Chondrocyte (in vitro differentiated cells): ENCODE measurements around the gene GDF3. TPM values are rescaled to one million over a fixed set of nuclear protein-coding genes. Genes with fewer than 3 reads are reported as not detected.
"Not testable (repeated sequence)": the region's sequence is repeated elsewhere in the genome, so short reads cannot be mapped to it uniquely, and the experiment has no call there.

Experiments used
- DNase-seq: peaks from one replicate; pipeline ENCODE4 v3.0.0; 2021; ENCODE audit warnings: mixed read lengths, low spot score
- H3K27ac Mint-ChIP-seq: one replicate; pipeline ENCODE4 v1.8.0; 2021; ENCODE audit warnings: mild to moderate bottlenecking, moderate library complexity, mixed read lengths; ENCODE audit not compliant: unreplicated experiment
- H3K27me3 Mint-ChIP-seq: 2 replicates; pipeline ENCODE4 v1.8.0; 2021; ENCODE audit warnings: low read depth, mixed read lengths
- H3K36me3 Mint-ChIP-seq: 2 replicates; pipeline ENCODE4 v1.8.0; 2021; ENCODE audit warnings: low read depth, mixed read lengths
- H3K4me1 Mint-ChIP-seq: 2 replicates; pipeline ENCODE4 v1.8.0; 2021; ENCODE audit warnings: low read depth, mild to moderate bottlenecking, mixed read lengths
- H3K4me3 Mint-ChIP-seq: one replicate; pipeline ENCODE4 v1.8.0; 2021; ENCODE audit warnings: mild to moderate bottlenecking, moderate library complexity, mixed read lengths; ENCODE audit not compliant: unreplicated experiment
- H3K9me3 Mint-ChIP-seq: 2 replicates; pipeline ENCODE4 v1.8.0; 2021; ENCODE audit warnings: low read depth, mixed read lengths
- CTCF ChIP-seq: fragments of 200-600 bp; sonication (generic); IDR thresholded peaks from 2 replicates; pipeline ENCODE4 v1.5.0; 2021; ENCODE audit warnings: antibody characterized with exemption, mild to moderate bottlenecking, moderate library complexity
- total RNA-seq: library from RNA; stranded (reverse); gene quantifications from 3 replicates; pipeline ENCODE4 v1.2.1, GENCODE V29; 2021

GDF3 gene
- total RNA-seq, 1 donor from 2014 or later = not detected

- H3K4me1 Mint-ChIP-seq = no peaks in the 10 kb centered on the region
- no peaks in the 10 kb centered on the region for H3K36me3 Mint-ChIP-seq
- DNase-seq = no peak
- no peak overlapping the region for H3K27ac Mint-ChIP-seq
- TF ChIP-seq CTCF = no peak
- no peak overlapping the region for H3K4me3 Mint-ChIP-seq
- H3K9me3 Mint-ChIP-seq = no peaks in the 10 kb centered on the region
- peaks cover 5% of the 10 kb centered on the region for H3K27me3 Mint-ChIP-seq
These were observed 16.1 kb downstream of the GDF3 start for GRCh38 chr12:7679251-7680045.

- Mint-ChIP-seq H3K27ac (no peak overlapping the region), H3K27me3 (peaks cover 5% of the 10 kb centered on the region), H3K4me1 (no peaks in the 10 kb centered on the region), H3K36me3 (no peaks in the 10 kb centered on the region), H3K4me3 (no peak overlapping the region), H3K9me3 (no peaks in the 10 kb centered on the region)
- no peak for DNase-seq
- TF ChIP-seq CTCF = no peak
These were observed 16.8 kb downstream of the GDF3 start for GRCh38 chr12:7678744-7679143.

- TF ChIP-seq CTCF = peak; percentile 77
- not testable (repeated sequence) for H3K9me3 Mint-ChIP-seq, H3K4me3 Mint-ChIP-seq, H3K27me3 Mint-ChIP-seq, DNase-seq, H3K4me1 Mint-ChIP-seq, H3K27ac Mint-ChIP-seq, H3K36me3 Mint-ChIP-seq
These were observed 18.1 kb downstream of the GDF3 start for GRCh38 chr12:7677432-7677888.

- not testable (repeated sequence) for H3K4me1 Mint-ChIP-seq, H3K36me3 Mint-ChIP-seq, H3K9me3 Mint-ChIP-seq, DNase-seq, H3K27ac Mint-ChIP-seq, H3K4me3 Mint-ChIP-seq, H3K27me3 Mint-ChIP-seq
These were observed 20.1 kb downstream of the GDF3 start for GRCh38 chr12:7675455-7675854.

- no peak overlapping the region for H3K4me3 Mint-ChIP-seq
- no peak for TF ChIP-seq CTCF
- H3K27me3 Mint-ChIP-seq = peaks cover 2% of the 10 kb centered on the region
- H3K9me3 Mint-ChIP-seq = no peaks in the 10 kb centered on the region
- DNase-seq = no peak
- H3K4me1 Mint-ChIP-seq = no peaks in the 10 kb centered on the region
- H3K27ac Mint-ChIP-seq = no peak overlapping the region
- no peaks in the 10 kb centered on the region for H3K36me3 Mint-ChIP-seq
These were observed 27.4 kb downstream of the GDF3 start for GRCh38 chr12:7668171-7668570.

- Mint-ChIP-seq H3K9me3 (no peaks in the 10 kb centered on the region), H3K27me3 (peaks cover 4% of the 10 kb centered on the region), H3K4me1 (no peaks in the 10 kb centered on the region), H3K36me3 (no peaks in the 10 kb centered on the region), H3K4me3 (no peak overlapping the region), H3K27ac (no peak overlapping the region)
- no peak for DNase-seq
- peak; percentile 57 for TF ChIP-seq CTCF
These were observed 28.4 kb downstream of the GDF3 start for GRCh38 chr12:7667125-7667524.
